ENCODE data around the gene SLC22A23. TPM values are rescaled to one million over a fixed set of nuclear protein-coding genes. Genes with fewer than 3 reads are reported as not detected.

The SLC22A23 gene
- total RNA-seq, 4 donors from 2014 or later: 9.0 to 25.1 (median 13.9) TPM

DNA sequence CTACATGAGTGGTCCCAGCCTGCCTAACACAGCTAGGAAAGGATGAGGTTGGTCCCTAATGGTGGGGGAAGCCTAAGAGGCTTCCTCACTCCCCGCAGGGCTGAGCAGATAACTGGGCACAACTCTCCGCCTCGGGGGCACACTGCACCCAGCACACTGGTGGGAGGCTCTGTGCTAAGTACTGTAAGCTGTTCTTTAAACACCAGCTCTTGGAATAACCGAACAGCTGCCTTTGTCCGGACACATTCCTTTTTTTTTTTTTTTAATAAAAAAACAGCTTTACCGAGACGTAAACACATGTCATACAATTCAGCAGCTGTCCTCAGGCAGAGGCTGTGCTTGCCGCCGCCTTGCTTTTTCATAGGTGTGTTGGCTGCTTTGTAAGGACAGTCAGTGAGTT lies 191.2 kb downstream of the SLC22A23 start:
- TF ChIP-seq, protein P1, sequence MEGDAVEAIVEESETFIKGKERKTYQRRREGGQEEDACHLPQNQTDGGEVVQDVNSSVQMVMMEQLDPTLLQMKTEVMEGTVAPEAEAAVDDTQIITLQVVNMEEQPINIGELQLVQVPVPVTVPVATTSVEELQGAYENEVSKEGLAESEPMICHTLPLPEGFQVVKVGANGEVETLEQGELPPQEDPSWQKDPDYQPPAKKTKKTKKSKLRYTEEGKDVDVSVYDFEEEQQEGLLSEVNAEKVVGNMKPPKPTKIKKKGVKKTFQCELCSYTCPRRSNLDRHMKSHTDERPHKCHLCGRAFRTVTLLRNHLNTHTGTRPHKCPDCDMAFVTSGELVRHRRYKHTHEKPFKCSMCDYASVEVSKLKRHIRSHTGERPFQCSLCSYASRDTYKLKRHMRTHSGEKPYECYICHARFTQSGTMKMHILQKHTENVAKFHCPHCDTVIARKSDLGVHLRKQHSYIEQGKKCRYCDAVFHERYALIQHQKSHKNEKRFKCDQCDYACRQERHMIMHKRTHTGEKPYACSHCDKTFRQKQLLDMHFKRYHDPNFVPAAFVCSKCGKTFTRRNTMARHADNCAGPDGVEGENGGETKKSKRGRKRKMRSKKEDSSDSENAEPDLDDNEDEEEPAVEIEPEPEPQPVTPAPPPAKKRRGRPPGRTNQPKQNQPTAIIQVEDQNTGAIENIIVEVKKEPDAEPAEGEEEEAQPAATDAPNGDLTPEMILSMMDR (IDR thresholded peaks at IDR 0.05; ENCODE audit: low read depth): no peak

DNA sequence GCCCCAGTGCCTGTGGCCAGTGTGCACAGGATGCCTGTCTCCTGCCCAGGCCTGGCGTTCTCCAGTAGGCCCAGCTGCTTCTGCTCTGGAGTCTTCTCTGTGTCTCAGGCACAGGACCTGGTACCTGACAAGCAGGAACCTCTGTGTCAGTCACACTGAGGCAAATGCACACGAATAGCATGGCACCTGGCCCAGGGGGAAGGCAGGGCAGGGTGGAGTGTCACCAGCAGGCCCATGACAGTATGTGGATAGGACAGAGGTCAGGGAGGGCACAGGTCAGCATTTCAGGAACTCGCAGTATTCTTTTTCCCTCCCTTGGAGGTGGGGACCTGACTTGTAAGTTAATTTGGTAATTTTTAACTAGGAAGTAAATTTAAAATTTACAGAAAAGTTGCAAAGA lies 192.5 kb downstream of the SLC22A23 start:
- TF ChIP-seq, protein P1 (IDR thresholded peaks at IDR 0.05; ENCODE audit: low read depth): no peak

DNA sequence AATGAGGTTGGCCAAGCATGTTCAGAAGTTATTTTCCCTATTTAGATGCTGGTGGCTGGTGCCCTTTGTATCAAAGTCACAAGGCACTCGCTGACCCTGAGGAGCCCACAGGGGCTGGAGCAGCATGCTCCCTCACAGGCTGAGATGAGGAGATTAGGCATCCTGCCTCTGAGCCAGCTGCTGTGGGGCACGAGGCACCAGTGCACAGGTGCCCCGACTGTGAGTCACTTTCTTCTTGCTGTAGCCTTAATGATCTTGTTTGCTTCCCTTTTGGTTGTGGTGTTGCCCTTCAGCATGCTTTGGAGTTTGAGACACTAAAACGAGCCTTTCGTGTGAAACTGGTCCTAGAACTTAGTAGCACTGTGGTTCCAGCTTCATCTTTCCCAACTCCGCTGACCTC lies 193.8 kb downstream of the SLC22A23 start:
- TF ChIP-seq, protein P1 (IDR thresholded peaks at IDR 0.05; ENCODE audit: low read depth): no peak

DNA sequence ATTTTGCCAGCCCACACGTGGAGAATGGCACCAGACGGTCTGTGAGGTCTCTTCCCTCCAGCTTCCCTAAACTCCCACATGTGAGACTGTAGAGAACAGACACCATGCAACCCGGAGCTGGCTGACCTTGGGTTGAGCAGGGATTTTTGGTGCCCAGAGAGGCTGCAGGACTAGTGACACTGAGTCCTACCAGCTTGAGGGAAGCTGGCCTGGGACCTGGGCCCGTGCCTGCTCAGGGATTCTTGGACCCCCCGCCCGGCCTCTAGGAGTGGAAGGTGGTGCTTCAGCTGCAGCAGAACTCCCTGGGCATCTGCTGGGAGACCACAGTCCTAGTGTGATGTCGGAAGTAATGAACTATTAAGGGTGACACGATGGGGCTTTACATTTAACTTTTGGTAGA lies 194.9 kb downstream of the SLC22A23 start:
- TF ChIP-seq, protein P1 (IDR thresholded peaks at IDR 0.05; ENCODE audit: low read depth): no peak

DNA sequence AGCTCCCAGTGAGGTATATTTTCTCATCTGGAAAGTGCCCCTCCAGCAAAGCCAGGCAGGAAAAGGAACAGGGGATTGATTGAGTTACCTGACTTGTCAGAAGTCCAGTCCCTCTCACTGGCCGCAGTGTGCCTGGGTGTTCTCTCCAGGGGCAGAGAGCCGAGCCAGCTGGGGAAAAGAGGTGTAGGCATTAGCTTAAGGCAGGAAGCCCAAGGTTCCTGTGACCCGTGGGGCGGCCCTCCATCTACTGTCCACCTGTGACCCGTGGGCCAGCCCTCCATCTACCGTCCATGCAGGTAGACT lies 195.4 kb downstream of the SLC22A23 start:
- TF ChIP-seq, protein P1 (IDR thresholded peaks at IDR 0.05; ENCODE audit: low read depth): no peak

DNA sequence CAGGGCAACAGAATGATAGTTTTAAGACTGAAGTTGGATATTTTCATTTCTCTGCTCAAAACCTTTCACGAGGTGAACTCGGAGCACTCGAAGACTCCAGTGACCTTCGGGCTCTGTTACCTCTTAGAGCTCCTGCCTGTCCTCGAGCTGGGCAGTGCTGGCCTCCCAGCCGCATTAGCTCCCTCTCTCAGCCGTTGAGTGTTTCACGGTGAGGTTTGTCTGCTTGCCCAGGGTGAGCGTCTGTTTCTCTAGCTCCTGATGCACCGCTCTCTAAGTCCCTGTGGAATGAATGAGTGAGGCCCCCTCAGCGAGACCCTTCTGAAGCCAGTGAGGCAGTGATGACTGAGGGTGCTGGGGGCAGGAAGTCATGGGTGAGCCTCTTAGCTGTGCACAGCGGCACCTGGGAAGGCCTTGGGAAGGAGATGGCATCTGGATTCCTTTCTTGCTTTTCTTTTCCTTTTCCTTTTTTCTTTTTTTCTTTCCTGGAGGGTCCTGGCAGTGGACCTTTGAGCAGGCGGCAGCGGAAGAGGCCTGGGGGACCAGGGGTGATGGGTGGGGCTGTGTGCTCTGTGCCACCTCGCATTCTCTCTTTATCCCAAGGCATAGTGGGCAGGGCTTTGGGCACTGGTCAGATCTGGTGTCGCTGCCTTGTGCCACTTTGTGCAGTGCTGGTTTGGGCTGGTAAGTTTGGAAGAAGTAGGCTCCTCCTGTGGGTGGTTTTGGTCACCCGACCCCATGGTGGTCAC lies 195.9 kb downstream of the SLC22A23 start:
- TF ChIP-seq, protein P1 (IDR thresholded peaks at IDR 0.05; ENCODE audit: low read depth): no peak

DNA sequence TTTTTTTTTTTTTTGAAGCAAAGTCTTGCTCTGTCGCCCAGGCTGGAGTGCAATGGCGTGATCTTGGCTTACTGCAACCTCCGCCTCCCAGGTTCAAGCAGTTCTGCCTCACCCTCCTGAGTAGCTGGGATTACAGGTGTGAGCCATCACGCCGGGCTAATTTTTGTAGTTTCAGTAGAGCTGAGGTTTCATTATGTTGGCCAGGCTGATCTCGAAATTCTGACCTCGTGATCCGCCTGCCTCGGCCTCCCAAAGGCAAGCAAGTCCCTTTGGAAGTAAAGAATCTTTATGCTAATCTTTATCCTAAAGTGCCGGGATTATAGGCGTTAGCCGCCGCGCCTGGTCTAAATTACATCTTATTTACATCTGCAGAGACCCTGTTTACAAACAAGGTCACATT lies 196.6 kb downstream of the SLC22A23 start:
- TF ChIP-seq, protein P1 (IDR thresholded peaks at IDR 0.05; ENCODE audit: low read depth): no peak
